Heart right ventricle (tissue), 16 donors: ENCODE results near the gene MED19. TPM values are rescaled to one million over a fixed set of nuclear protein-coding genes. Genes with fewer than 3 reads are reported as not detected.
A peak's percentile ranks its signal among the peaks of the same experiment; 100 is the strongest.

Experiments used
- ATAC-seq, 8 donors: fragments of 200-7000 bp; cut with Tn5 transposase; one replicate each; pipeline ENCODE4 v1.9.1; 2020; ENCODE audit warnings: mild to moderate bottlenecking in 8 of 8, moderate library complexity in 8 of 8, moderate number of reproducible peaks in 1 of 8
- DNase-seq, 2 donors: peaks; one replicate each; pipeline ENCODE4 v3.0.0-alpha.2; 2020
- H3K27ac ChIP-seq, 10 donors: fragments of 200-600 bp; sonication (generic) in 2 of 10; one replicate each; pipeline versions ENCODE4 v1.5.0 to v1.8.0; 2020 to 2022; ENCODE audit warnings: mild to moderate bottlenecking in 3 of 10
- H3K27me3 ChIP-seq, 7 donors: fragments of 200-600 bp; one replicate each; pipeline ENCODE4 v1.8.0; 2021 to 2022; ENCODE audit warnings: mild to moderate bottlenecking in 2 of 7
- H3K36me3 ChIP-seq, 9 donors: fragments of 200-600 bp; sonication (generic) in 1 of 9; one replicate each; pipeline versions ENCODE4 v1.5.0 to v1.8.0; 2020 to 2022; ENCODE audit warnings: mild to moderate bottlenecking in 2 of 9
- H3K4me1 ChIP-seq, 9 donors: fragments of 200-600 bp; sonication (generic) in 1 of 9; one replicate each; pipeline versions ENCODE4 v1.5.0 to v1.8.0; 2020 to 2022; ENCODE audit warnings: mild to moderate bottlenecking in 4 of 9
- H3K4me3 ChIP-seq, 10 donors: fragments of 200-600 bp; sonication (generic) in 2 of 10; one replicate each; pipeline versions ENCODE4 v1.5.0 to v1.8.0; 2020 to 2022; ENCODE audit warnings: mild to moderate bottlenecking in 7 of 10, moderate library complexity in 2 of 10
- H3K9me3 ChIP-seq, 11 donors: fragments of 200-600 bp in 10 of 11; sonication (generic) in 2 of 11; one replicate each; pipeline versions ENCODE4 v1.5.0 to v1.8.0; 2013 to 2022; ENCODE audit warnings: mild to moderate bottlenecking in 2 of 11, control low read depth in 1 of 11, moderate library complexity in 1 of 11
- WGBS, 2 donors: extraction: QIAGEN DNeasy Blood & Tissue Kit; methylation state at CpG; one replicate each; pipeline ENCODE4 v1.1.7; 2013; ENCODE audit warnings: inconsistent platforms in 1 of 2; 5-methylcytosine and 5-hydroxymethylcytosine counted together
- intact Hi-C, 10 donors: fragments of 100-400 bp; cut with DNase I; formaldehyde crosslinking; loops; one replicate each; pipeline versions ENCODE4 v1.11.1 to v1.14.2; 2022
- polyA plus RNA-seq, 2 donors: library from polyadenylated mRNA; stranded (reverse); fragments of 200-250 nt; gene quantifications; one replicate each; pipeline ENCODE4 v1.2.3, GENCODE V29; 2013
- total RNA-seq, 10 donors: library from RNA; stranded (reverse); fragmentation: NEBNext Ultra II Directional in 3 of 10; extraction: Animal tissue kit (Norgen Biotek cat#: 25700) in 3 of 10; gene quantifications; one replicate each; pipeline versions ENCODE4 v1.2.1 to v1.2.4, GENCODE V29; 2021 to 2023
- TF ChIP-seq, protein P1 (sequence below), 9 donors: fragments of 200-600 bp; sonication (generic) in 2 of 9; IDR thresholded peaks; one replicate each; pipeline versions ENCODE4 v1.5.0 to v1.8.0; 2021 to 2022; ENCODE audit warnings: antibody characterized with exemption in 9 of 9, mild to moderate bottlenecking in 5 of 9, moderate library complexity in 1 of 9
- donor health status: Arrhythmogenic right ventricular cardiomyopathy.
- donor health status: ischemic (EF 13 %, LVEDD 7.1; RV severe dilation, severe dysfunction).
- donor health status: healthy with polysubstance abuse.
- donor health status: DM: no; HTN: yes; CAD: no.
- donor health status: DM: no; HTN: no; CAD: no.
- donor health status: ischemic (EF 25% LVEDD 6.9; RV normal size, moderate dysfunction).
- donor health status: ischemic (EF 25% LVEDD 5.7; RV mildly dilated, moderate dysfunction).
- donor health status: healthy.
- donor health status: DM: yes; HTN: yes; CAD: no.
- donor health status: Ischemic cardiomyopathy.
- donor health status: ischemic (EF 35%, LVEDD 5.7; RV mildly dilated, moderate dysfunction).
- donor health status: nonischemic (EF 11% LVEDD 7.7; RV severe dilation, severe dysfunction).
- donor health status: DM: yes; HTN: yes; CAD: no.
- donor health status: PGD.
- donor health status: ischemic (EF 29% LVEDD 5.4; RV normal size, mild dysfunction).
- donor health status: nonischemic (EF 23%, LVEDD 6.1; RV moderate dilation, normal function).

Gene MED19
- total and polyA plus RNA-seq, 12 donors = 5.2 to 18.3 (median 8.4) TPM

DNA sequence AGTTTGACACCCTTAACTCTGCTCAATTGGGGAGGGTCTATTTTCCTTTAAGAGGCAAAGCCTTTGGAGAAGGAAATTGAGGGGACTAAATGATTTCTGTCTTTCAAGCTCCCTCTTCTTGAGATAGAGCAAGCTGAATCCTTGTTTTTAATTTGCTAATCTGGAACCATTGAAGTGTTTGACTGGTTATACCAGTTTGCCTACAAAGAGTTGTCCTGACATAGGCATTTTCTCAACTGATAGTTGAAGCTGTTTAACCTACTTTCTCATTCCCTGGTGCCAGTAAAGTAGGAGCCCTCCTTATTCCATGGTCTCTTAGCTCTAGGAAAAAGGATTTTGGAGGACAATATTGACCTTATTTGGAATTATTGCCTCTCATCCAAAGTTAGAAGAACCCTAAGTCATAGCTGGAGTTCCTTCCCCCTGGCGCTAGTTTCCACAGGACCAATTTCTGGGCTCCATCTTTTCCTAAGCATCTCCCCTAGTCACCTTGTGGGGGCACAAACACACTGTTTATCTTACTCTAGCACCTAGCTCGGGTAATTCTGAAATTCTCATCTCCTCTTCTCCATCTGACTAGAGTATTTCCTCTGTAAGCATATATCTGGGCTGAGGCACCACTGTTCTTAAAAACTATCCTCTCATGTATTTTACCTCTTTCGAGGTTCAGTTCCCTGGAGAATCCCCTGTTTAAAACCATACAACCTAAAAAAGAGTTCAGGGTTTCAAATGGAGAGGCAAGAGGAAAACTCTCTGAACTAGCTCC, 36.7 kb downstream of the MED19 start:
- H3K36me3 ChIP-seq = peaks cover 0 to 87% (median 31%) of the 10 kb centered on the region in 9 donors
- H3K4me1 ChIP-seq = peaks cover 0 to 41% (median 17%) of the 10 kb centered on the region in 9 donors
- H3K9me3 ChIP-seq = no peaks in the 10 kb centered on the region
- no peak overlapping the region for H3K27ac ChIP-seq
- no peaks in the 10 kb centered on the region for H3K27me3 ChIP-seq
- TF ChIP-seq, protein P1, sequence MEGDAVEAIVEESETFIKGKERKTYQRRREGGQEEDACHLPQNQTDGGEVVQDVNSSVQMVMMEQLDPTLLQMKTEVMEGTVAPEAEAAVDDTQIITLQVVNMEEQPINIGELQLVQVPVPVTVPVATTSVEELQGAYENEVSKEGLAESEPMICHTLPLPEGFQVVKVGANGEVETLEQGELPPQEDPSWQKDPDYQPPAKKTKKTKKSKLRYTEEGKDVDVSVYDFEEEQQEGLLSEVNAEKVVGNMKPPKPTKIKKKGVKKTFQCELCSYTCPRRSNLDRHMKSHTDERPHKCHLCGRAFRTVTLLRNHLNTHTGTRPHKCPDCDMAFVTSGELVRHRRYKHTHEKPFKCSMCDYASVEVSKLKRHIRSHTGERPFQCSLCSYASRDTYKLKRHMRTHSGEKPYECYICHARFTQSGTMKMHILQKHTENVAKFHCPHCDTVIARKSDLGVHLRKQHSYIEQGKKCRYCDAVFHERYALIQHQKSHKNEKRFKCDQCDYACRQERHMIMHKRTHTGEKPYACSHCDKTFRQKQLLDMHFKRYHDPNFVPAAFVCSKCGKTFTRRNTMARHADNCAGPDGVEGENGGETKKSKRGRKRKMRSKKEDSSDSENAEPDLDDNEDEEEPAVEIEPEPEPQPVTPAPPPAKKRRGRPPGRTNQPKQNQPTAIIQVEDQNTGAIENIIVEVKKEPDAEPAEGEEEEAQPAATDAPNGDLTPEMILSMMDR (IDR thresholded peaks at IDR 0.05) = no peak
- intact Hi-C loops = no loop called here
- no peak overlapping the region for H3K4me3 ChIP-seq
- ATAC-seq (no peak), DNase-seq (no peak)
- 88% methylated on average over 3 of the region's 3 CpGs for WGBS, 2 donors

DNA sequence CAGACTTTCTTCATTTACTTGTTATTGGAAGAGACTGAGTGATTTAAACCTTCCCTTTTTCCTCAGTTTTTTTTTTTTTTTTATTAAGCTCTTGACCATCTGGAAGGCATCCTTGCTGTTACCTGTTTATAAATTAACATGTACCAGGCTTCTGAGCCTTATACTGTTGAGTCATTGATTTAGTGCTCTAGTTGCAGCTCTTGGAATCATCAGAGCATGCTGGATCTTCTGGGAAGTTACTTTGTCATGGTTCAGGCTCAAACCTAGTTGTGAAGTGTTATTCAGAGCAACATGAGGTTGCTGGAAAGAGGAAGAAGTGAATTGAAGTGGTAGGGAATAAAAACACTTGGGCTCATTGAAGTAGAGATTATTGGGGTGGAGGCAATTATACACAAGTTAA, 37.8 kb downstream of the MED19 start:
- H3K27me3 ChIP-seq = no peaks in the 10 kb centered on the region
- no peak overlapping the region for H3K4me3 ChIP-seq
- H3K27ac ChIP-seq = no peak overlapping the region
- H3K4me1 ChIP-seq = peaks cover 0 to 41% (median 20%) of the 10 kb centered on the region in 9 donors
- ATAC-seq = no peak
- H3K9me3 ChIP-seq = no peaks in the 10 kb centered on the region
- DNase-seq = no peak
- peaks cover 0 to 77% (median 31%) of the 10 kb centered on the region in 9 donors for H3K36me3 ChIP-seq
- TF ChIP-seq, protein P1 (IDR thresholded peaks at IDR 0.05) = no peak
- intact Hi-C loops = loop anchor here in 1 of 10 donors (5.0 kb wide), 1 partner anchor 33 kb away; no protein-coding TSS in a partner anchor

DNA sequence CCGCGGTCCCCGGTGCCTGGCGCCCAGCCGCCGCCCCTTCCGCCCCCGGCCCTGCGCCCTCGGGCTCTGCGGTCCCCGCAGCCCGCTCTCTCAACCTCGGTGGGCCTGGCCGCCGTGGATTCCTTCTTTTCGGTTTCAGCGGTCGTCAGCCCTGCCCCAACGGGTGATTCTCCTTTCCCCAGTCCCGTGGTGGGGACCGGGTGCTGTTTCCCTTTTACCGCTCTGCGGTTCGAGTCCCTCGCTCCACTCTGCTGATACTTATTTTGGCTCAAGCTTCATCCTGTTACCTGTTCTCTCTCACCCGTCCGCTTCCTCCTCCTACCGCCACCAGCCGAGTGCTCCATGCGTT, 43.6 kb downstream of the MED19 start:
- Histone ChIP-seq H3K36me3 (peaks cover 0 to 23% (median 12%) of the 10 kb centered on the region in 9 donors), H3K9me3 (no peaks in the 10 kb centered on the region), H3K4me3 (peak overlapping the region; percentile 75 to 100 (median 82)), H3K27me3 (no peaks in the 10 kb centered on the region), H3K4me1 (peaks cover 0 to 43% (median 29%) of the 10 kb centered on the region in 9 donors), H3K27ac (peak overlapping the region; percentile 87 to 99 (median 97))
- ATAC-seq = peak in 4 of 8 donors; percentile 1 to 21 (median 8)
- WGBS, 2 donors = 0% methylated on average over 30 to 31 of the region's 31 CpGs
- intact Hi-C loops = loop anchor here in 3 of 10 donors (5.0 kb wide), 1 partner anchor 44 kb away; the partner anchor contains the start of genes MED19 (in 3 of the 3) and TMX2 (in 3 of the 3)
- TF ChIP-seq, protein P1 (IDR thresholded peaks at IDR 0.05) = no peak
- no peak for DNase-seq

DNA sequence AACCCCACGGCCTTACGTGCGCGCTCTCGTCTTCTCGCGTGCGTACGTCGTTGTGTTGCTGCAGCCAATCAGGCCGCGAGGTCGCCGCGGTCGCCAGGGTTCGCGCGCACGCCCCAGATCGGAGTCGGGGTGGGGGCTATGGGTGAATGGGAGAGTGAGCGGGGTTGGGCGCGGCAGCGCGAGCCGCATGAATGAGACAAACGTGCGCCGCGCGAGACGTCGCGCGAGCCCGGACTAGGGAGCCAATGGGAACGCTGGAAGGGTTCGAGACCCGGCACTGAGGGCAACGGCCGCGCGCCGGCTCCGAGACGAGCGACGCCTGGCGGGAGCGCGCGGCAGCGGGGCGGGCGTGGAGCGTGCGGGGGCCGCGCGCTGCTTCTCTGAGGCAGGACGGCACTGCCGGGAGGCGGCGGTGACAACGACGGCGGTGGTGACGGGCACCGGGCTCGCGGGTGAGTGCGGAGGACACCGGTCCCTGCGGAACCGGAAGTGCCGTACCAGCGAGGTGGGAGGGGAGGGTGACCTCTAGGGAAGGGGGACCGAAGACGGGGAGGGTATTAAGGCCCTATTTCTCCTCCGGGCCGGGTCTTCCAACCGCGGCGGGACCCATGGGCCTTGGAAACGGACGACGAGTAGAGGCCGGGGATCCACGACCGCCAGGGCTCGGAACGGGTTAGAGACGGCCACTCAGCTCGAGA, 44.1 kb downstream of the MED19 start, which contains the start of gene ZDHHC5:
Gene ZDHHC5 (plus strand): TSS at position 379 of the 698 bp plus-strand sequence. CDS start 4,977 bp downstream, outside the sequence.
- intact Hi-C loops = loop anchor here in 4 of 10 donors (1.0 to 5.0 kb wide), 4 partner anchors 11 to 911 kb away; partner anchors contain the start of genes MED19 (in 4 of the 4), TMX2 (in 4 of the 4), CLP1 (in 3 of the 4) and ZFP91 (in 2 of the 4)
- Histone ChIP-seq H3K36me3 (peaks cover 0 to 22% (median 7%) of the 10 kb centered on the region in 9 donors), H3K27ac (peak within 1 kb of the TSS; percentile 87 to 99 (median 97)), H3K27me3 (no peaks in the 10 kb centered on the region), H3K4me3 (peak within 1 kb of the TSS; percentile 75 to 100 (median 82)), H3K4me1 (peaks cover 0 to 43% (median 27%) of the 10 kb centered on the region in 9 donors), H3K9me3 (no peaks in the 10 kb centered on the region)
- ATAC-seq = peak; percentile 94 to 97 (median 97)
- WGBS, 2 donors = 0% methylated on average over 92 to 96 of the region's 96 CpGs
- peak; percentile 99 for DNase-seq
- TF ChIP-seq, protein P1 (IDR thresholded peaks at IDR 0.05) = peak; percentile 3 to 76 (median 62)
